GM11168 (cell line): ENCODE data around the gene C1QTNF9.
"Not testable (repeated sequence)": the region's sequence is repeated elsewhere in the genome, so short reads cannot be mapped to it uniquely, and the experiment has no call there.

Source experiments
- in situ Hi-C: fragments of 300-500 bp; cut with MboI; formaldehyde crosslinking; loops from one replicate; pipeline ENCODE4 v1.12.0; 2022; ENCODE audit warnings: low sequenced_read_pairs; ENCODE audit not compliant: unreplicated experiment

C1QTNF9 gene

DNA sequence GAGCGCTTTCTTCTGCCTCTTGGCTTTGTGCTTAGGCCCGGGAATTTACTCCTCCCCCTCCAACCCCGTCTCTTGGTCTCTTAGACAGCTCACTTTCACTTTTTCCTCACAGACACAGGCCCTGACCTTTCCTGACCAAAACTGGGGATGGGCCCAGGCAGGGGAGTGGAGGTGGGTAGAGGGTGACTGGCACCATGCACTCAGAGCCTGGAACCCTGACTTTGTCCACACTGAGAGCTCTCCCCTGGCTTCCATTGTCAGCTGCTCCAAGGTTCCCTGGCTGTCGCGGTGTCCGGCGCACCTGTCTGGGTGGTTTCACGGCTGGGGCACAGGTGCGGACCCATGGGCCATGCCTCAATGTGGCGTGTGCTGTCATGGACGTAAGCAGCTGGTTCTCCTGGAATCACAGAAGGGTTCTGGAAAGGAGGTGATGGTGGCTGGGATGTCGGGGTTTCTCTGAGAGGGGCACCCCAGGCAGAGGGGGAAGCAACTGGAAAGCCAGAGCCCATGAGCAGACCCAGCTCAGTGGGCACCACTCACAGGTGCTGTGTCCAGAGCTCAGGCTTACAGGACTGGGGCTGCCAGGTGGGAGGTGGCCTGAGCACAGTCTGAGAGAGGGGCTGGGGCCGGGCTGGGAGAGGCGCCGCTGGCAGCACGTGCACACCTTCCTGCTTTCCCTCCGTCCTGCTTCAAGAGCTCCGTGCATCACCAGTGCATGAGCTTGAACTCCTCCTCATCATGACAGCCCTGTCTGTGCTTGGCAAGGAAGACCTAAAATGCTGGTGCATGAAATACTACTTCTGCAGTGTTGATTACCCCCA lies 28.0 kb upstream of the C1QTNF9 start:
- in situ Hi-C loops, result no loop called here

DNA sequence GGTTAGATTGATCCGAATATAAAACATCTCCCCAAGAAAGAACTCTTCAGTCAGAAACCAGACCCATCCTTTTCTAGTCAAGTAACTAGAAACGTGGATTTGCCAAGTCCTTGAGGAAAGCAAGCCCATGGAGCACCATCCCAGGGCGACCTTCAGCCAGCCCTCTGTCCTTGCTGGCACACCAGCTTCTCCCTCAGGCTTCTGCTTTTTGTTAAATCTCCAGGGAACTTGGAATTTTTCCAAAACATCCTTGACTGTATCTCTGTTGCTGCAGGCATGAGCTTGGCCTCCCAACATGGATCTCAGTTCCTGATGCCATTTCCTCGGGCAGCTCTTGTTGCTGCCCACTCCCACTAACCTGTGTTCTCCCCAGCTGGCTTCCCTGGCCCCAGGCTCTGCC lies 27.1 kb upstream of the C1QTNF9 start:
- in situ Hi-C loops, result no loop called here

DNA sequence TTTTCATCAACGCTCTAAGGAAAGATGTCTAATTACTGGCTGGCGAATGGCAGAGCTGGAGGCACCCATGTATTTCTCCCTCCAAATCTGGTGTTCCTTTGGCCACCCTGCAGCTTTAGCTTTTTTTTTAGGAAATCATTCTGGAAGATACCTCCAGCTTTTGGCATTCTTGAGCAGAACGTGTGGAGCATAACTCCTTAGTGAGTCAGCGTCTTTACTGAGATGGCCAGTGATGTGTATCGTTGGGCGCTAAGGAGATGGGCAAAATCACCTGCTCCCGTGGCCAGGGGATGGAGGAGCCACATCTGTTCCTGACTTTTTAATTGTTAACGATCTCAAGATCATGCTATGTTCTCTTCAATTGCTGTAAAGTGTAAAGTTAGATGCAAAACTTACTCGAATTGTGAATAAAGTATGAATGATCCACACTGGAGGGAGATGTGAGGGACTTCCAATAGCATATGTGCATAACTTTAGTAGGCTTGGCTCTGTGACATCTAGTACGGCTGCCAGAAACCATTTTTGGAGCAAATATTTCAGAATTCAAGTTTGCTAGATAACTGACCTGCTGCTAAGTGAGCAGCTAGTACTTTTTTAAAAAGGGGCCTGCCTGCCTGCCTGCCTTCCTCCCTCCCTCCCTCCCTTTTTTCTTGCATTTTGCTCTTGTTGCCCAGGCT lies 24.4 kb upstream of the C1QTNF9 start:
- in situ Hi-C loops, result no loop called here

- in situ Hi-C loops, result no loop called here
Observed at GRCh38 chr13:24286624-24287023, 22.8 kb upstream of the C1QTNF9 start.

GRCh38 chr13:24287748-24288287 lies 21.6 kb upstream of the C1QTNF9 start:
- in situ Hi-C loops, result no loop called here

- in situ Hi-C loops, result no loop called here
Observed at GRCh38 chr13:24288870-24289269, 20.5 kb upstream of the C1QTNF9 start.

DNA sequence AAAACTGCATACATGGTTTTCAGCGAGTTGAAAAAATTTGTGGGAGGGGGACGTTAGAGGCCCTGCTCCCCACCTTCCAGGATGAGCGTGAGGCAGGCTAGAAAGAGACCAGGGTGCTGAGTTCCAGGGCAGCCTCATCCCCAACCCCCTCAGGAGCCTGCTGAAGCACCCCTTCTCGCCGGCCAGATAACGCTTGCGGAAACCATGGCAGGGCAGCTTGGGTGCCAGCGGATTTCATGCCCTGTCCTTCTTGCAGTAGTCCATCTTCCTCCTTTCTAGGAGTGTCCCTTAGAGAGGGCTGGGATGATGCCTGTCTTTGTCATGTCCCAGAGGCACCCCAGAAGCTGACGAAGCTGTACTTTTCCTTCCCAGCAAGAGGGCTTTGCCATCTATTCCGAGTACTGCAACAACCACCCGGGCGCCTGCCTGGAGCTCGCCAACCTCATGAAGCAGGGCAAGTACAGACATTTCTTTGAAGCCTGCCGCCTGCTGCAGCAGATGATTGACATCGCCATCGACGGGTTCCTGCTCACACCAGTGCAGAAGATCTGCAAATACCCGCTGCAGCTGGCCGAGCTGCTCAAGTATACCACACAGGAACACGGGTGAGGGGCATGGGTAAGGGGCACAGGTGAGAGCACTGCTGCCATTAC lies 19.0 kb upstream of the C1QTNF9 start:
- in situ Hi-C loops, result no loop called here

DNA sequence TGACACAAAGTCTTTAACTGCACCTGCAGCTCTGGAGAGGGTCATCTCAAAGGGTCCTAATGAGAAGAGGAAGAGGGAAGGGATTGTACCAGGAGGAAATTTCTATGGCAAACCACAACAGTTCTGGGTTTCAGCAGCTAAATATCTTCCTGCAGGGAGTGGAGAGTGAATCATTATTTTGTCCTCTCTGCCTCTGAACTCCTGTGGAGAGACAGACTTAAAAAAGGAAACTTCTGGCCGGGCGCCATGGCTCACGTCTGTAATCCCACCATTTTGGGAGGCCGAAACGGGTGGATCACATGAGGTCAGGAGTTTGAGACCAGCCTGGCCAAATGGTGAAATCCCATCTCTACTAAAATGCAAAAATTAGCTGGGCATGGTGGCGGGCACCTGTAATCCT lies 16.9 kb upstream of the C1QTNF9 start:
- in situ Hi-C loops, result no loop called here

DNA sequence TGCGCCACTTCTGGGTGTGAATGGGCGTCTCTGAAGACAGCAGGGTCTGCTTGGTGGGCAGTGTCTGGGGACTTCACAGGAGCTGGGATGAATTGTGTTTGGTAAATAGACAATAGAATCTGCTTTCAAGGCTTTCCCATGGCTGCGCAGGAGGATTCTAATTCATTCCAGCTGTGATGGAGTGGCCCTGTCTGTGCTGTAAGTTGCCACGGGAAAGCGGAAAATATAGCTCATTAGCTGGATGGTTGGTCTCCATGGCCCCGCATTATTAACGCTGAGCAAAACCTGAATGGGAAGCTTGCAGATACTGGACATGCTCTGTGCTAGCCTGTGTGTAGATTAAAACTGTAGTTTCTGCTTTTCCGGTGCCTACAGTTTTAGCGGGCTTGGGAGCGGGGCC lies 15.6 kb upstream of the C1QTNF9 start:
- in situ Hi-C loops, result no loop called here

DNA sequence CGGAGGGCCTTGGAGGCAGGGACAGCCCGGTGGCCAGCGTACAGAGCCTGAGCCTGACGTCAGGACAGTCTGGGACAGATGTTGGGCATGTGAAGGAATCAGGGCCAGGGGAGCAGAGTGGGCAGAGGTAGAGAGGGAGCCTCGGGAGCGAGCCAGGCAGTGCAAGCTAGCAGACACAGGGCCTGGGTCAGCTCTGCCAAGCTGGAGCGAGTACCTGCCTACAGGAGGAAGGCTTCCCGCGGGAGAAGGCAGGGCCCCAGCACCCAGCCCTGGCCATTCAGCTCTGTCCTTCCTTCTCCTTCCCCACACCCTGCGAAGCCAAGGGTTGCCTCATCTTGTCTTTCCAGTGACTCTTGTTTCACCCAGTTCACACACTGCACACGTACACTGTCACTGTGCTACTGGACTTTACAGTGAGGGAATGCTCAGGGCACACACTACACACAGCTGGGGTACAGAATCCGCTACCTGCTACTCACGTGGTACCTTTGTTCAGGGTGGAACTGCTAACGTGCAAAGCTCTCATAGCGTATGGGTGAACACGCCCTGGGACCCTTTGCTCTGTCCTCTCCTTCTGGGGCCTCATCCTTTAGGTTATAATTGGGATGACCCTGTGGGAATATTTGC lies 9.8 kb upstream of the C1QTNF9 start:
- in situ Hi-C loops, result no loop called here

DNA sequence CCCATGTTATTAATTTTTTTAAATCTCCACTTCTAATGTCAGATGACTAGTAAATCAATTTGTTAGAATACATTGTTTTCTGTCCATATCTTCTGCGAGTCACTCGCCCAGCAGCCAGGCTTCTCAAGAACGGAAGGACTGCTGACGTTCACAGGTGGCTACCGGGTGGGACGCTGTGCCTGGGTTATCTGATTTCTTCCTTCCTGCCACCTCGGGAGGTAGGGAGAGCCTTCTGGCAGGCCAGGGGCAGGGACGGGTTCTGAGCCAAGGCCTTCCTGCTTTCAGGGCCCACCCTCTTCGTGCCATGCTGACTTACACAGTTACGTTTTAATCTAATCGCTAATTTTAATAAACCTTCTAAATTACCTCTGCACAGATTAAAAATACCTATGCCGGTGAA lies 7.9 kb upstream of the C1QTNF9 start:
- in situ Hi-C loops, result no loop called here

DNA sequence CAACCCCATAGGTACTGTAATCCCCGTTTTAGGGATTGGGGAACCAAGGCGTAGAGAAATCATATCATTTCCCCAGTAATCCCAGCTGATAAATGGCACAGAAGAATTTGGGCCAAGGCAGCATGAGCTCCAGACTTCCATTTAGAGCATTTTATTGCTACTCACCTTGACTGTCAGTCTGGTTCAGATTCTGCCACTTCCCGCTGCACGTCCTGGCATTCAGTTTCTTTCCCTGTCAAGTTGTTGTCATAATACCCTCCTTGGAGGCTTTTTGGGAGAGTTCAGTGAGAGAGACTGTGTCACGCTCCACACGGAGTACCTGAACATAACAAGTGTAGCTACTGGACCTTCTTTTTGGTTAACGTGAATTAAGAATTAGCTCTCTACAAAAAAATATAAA lies 7.5 kb upstream of the C1QTNF9 start:
- in situ Hi-C loops, result no loop called here

- in situ Hi-C loops, result no loop called here
Observed at GRCh38 chr13:24304620-24305019, 4.8 kb upstream of the C1QTNF9 start.

DNA sequence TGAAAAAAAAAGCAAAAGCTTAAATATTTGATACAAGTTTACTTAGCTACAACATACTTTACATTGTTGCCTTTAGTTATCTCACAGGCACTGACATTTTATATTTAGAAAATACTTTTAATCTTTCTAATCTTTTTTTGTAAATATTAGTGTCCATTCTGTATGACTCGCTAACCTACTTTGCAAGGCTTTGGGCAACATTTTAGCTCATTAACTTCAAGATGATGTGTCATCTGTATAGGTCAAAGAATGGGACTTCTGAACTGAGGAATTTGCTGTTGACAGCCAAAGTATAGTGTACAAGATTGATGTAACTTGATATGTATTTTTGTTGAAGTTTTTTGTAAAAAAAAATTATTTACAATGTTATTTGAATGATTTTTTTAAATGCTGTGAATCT lies 2.7 kb upstream of the C1QTNF9 start:
- in situ Hi-C loops, result no loop called here

- in situ Hi-C loops, result no loop called here
Observed at GRCh38 chr13:24307211-24308067, 1.9 kb upstream of the C1QTNF9 start.

DNA sequence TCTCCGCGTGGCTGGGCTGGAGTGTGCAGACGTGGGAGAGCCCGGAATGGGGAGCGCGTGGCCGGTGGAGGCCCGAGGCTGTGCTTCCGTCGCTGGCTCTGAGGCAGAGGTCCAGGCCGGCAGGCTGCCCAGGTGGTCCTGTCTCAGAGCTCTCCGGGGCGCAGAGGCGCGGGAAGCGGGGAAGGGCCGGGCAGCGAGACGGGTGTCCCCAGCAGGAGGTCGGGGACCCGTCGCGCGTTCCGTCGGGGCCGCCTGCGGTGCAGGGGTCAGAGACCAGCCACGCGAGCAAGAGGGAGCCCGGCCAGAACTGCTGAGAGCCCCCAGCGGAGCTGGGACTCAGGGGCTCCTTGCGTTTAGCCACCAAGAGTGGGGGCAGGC lies 1.3 kb upstream of the C1QTNF9 start:
- in situ Hi-C loops, result no loop called here

DNA sequence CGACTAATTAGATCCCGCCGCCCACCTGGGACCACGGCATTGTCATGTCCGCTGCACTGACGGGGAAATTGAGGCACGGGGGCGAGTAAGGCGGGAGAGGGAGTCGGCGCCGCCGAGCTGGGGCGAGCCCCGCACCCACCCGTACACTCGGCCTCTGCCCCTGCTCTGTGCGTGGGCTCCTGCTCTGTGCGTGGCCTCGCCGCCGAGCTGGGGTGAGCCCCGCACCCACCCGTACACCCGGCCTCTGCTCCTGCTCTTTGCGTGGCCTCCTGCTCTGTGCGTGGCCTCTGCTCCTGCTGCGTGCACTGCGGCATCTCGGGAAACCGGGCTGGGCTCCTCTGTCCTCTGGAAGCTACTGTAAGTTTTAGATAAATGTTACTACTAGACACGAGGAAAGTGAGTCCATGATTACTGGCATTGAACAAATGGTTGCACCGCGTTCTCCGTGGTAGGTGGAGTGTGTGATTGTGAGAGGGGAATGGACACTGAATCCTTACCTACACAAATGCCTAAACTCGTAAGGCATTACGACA lies 826 bp upstream of the C1QTNF9 start:
- in situ Hi-C loops, result no loop called here

GRCh38 chr13:24313439-24313838 lies 4.1 kb downstream of the C1QTNF9 start:
- in situ Hi-C loops, result no loop called here

DNA sequence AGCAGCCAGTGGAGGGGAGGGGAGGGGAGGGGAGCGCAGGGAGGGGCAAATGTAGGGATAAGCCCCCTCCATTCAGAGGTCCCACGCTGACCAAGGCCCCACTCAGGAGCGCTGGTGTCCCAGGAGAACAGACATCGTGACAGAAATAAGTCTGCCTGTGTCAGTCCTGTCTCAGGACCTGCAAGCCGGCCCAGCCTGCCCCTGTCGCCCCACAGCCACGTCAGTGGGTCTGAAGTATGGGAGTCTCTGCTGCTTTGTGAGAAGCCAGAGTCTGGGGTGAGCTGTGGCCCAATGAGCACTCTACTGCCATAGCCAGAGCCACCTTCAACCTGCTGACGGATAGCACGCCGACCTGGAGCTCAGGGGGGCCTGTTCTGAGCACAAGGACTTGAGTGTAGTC lies 8.5 kb downstream of the C1QTNF9 start:
- in situ Hi-C loops, result not testable (repeated sequence)

GRCh38 chr13:24318878-24319277 lies 9.5 kb downstream of the C1QTNF9 start:
- in situ Hi-C loops, result not testable (repeated sequence)
